GM20431 (cell line): ENCODE results near the gene ARHGAP36.

Source experiments
- in situ Hi-C: fragments of 300-500 bp; cut with MseI, MboI; formaldehyde crosslinking; loops from one replicate; pipeline ENCODE4 v1.15.0; 2020; ENCODE audit warnings: low sequenced_read_pairs; ENCODE audit not compliant: unreplicated experiment

Gene ARHGAP36, protein sequence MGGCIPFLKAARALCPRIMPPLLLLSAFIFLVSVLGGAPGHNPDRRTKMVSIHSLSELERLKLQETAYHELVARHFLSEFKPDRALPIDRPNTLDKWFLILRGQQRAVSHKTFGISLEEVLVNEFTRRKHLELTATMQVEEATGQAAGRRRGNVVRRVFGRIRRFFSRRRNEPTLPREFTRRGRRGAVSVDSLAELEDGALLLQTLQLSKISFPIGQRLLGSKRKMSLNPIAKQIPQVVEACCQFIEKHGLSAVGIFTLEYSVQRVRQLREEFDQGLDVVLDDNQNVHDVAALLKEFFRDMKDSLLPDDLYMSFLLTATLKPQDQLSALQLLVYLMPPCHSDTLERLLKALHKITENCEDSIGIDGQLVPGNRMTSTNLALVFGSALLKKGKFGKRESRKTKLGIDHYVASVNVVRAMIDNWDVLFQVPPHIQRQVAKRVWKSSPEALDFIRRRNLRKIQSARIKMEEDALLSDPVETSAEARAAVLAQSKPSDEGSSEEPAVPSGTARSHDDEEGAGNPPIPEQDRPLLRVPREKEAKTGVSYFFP

DNA sequence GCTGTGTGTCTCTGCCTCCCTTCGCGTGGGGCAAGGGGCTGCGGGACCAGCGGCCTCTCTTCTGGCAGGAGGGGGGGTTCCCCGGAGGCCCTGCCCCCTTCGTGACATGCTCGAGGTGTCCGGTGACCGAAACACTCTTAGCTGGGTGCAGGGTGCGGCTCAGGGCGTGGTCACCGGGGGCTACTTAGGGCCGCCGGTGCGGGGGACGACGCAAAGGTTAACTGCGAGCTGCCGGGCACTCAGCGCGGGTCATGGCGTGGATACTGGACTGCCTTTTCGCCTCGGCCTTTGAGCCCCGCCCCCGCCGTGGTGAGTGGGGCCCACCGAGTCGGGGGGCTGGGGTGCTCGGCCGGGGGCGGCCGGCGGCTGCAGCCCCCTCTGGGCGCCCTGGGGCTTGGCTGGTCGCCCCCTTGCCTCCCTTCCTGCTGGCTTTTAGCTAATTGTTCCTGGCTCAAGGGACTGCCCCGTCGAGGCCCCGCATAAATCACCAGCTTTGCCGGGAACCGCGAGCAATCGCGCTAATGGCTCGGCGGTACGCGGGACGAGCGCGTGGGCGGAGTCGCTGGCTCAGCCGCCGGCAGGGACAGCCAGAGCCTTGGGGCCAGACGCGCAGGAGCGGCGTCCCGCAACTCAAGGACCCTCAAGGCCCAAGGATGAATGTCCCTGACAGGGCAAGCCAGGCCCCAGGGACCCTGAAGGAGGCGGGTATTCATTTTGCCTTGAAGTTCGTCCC lies at the start of gene ARHGAP36:
Gene ARHGAP36, plus strand, starts transcription at position 211 of the 733 bp plus-strand sequence. CDS start 23,320 bp downstream, outside the sequence.
- in situ Hi-C loops = no loop called here

- in situ Hi-C loops = no loop called here
Observed at GRCh38 chrX:131010186-131010585, 48.0 kb upstream of the ARHGAP36 start.

DNA sequence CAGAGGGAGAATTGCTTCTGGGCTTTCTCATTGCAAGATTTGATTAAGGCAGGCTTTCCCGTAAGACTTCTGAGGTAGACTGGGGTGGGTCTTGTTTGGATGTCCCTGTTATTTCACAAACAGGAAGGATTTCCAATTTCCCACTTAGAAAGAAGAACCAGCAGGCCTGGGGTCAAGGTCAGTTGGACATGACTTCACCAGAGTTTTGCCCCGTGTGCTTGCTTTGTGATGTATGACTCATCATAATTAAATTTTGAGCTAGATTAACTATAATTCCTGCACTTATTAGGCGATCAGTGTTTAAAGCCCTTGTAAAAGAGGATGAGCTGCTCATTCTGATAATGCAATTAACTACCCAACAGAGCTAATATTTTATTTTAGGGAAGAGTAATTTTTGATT lies 32.8 kb upstream of the ARHGAP36 start:
- in situ Hi-C loops = no loop called here

GRCh38 chrX:131032354-131033230 lies 25.6 kb upstream of the ARHGAP36 start:
- in situ Hi-C loops = no loop called here

- in situ Hi-C loops = no loop called here
Observed at GRCh38 chrX:131034063-131034462, 24.1 kb upstream of the ARHGAP36 start.

GRCh38 chrX:131040781-131041180 lies 17.4 kb upstream of the ARHGAP36 start:
- in situ Hi-C loops = no loop called here

DNA sequence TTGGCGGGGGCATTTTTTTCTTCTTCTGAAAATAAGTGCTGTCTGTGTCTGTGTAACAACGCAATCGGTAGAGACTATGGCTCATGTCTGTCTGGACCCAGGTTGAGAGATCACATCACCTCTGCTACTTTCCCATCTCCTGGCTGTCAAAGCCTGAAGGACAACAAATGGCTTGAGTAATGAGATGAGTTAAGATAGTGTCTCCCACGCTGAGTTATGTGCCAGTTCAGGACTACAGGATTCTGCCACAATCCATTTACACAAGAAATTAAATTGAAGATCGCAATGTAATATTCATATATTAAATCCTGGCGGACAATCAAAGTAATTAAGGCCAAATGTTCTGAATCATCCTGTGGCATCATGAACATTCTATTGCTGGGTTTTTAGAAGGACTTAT lies 16.5 kb upstream of the ARHGAP36 start:
- in situ Hi-C loops = no loop called here

GRCh38 chrX:131045726-131046125 lies 12.4 kb upstream of the ARHGAP36 start:
- in situ Hi-C loops = no loop called here

DNA sequence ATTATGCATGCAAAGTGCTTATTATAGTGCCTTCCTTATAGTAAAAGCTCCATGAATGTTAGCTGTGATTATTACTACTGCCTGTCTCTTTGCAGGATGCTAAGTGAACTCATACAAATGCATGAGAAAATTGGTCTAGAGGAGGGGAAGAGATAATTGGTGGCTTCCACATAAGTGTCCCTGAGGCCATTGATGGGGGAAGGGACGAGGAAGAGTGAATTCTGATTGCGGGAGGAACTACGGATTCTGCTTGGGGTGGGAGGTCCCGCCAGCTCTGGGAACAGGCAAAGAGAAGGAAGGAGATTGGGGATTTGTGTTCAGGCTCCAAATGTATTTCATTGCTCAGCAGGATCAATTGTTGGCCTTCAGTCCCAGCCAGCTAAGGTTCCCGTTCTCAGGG lies 11.6 kb upstream of the ARHGAP36 start:
- in situ Hi-C loops = no loop called here

GRCh38 chrX:131047180-131047579 lies 11.0 kb upstream of the ARHGAP36 start:
- in situ Hi-C loops = no loop called here

DNA sequence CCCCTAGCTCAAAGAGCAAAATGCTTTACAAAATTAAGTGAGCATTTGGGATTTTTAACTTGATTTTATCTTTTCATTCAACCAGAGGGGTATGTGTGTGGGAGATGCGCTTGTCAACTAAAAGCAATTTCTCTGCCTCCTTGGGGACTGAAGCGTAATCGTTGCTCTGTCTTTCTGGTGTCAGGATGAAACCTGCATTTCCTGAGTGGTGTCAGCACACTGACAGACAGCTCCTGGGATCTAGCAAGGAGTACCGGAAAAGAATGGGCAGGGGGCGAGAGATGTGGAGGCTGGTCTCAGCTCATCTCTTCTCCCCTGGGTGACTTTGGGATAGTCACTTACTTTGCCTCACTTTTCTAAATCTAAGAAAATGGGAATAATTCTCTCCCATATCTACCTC lies 5.1 kb upstream of the ARHGAP36 start:
- in situ Hi-C loops = no loop called here

GRCh38 chrX:131054906-131055305 lies 3.2 kb upstream of the ARHGAP36 start:
- in situ Hi-C loops = no loop called here

- in situ Hi-C loops = no loop called here
Observed at GRCh38 chrX:131057706-131058105, 440 bp upstream of the ARHGAP36 start.

- in situ Hi-C loops = no loop called here
Observed at GRCh38 chrX:131059246-131059645, 1.1 kb downstream of the ARHGAP36 start.

DNA sequence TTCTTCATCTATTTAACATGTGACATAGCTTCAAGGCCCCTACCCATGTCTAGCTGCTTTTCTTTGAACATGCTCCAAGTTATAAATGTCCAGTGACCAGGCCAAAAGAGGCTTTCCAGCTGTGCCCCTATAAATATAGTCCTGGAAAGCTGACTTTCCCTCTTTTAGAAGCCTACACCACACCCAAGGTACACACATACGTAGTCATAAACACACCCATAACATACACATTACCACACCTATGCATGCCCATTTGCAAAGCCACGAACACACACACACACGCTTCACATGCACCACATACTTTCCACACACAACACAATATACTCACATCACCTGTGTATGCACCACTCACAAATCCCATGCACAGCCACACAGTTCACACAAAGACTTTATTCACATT lies 2.0 kb downstream of the ARHGAP36 start:
- in situ Hi-C loops = no loop called here

- in situ Hi-C loops = no loop called here
Observed at GRCh38 chrX:131061306-131061705, 3.2 kb downstream of the ARHGAP36 start.

GRCh38 chrX:131063613-131064012 lies 5.5 kb downstream of the ARHGAP36 start:
- in situ Hi-C loops = no loop called here

GRCh38 chrX:131066237-131066636 lies 8.1 kb downstream of the ARHGAP36 start:
- in situ Hi-C loops = no loop called here

GRCh38 chrX:131067216-131067615 lies 9.1 kb downstream of the ARHGAP36 start:
- in situ Hi-C loops = no loop called here
